ENCODE data around the gene WRAP73. TPM values are rescaled to one million over a fixed set of nuclear protein-coding genes. Genes with fewer than 3 reads are reported as not detected.
A peak's percentile ranks its signal among the peaks of the same experiment; 100 is the strongest.

WRAP73 gene
- polyA plus RNA-seq, 3 donors, result 26.1 to 64.9 (median 33.2) TPM

- H3K4me2 ChIP-seq (replicated peaks; ENCODE audit: extremely low read depth, low read length, poor library complexity, severe bottlenecking), result peak overlapping the region; percentile 100
- peaks cover 19% of the 10 kb centered on the region for H3K79me2 ChIP-seq (ENCODE audit: insufficient read depth, low read length)
- H3K36me3 ChIP-seq (replicated peaks in 1 of 2; ENCODE audit: control insufficient read depth in 1 of 2, insufficient read depth in 2 of 2, low read length in 2 of 2), result peaks cover 28 to 37% of the 10 kb centered on the region in 2 donors
- 100% methylated on average over 1 of the region's 4 CpGs for WGBS (ENCODE audit: insufficient coverage)
- no peaks in the 10 kb centered on the region for H3K9me3 ChIP-seq (replicated peaks in 1 of 2; ENCODE audit: control insufficient read depth in 1 of 2, insufficient read depth in 1 of 2, low read length in 2 of 2)
- H3K27ac ChIP-seq (ENCODE audit: low read depth in 1 of 2, low read length in 2 of 2), result no peak overlapping the region
- peak overlapping the region; percentile 74 for H2AFZ ChIP-seq (ENCODE audit: insufficient read depth, low read depth, low read length, poor library complexity, severe bottlenecking)
- no peak overlapping the region for H3K9ac ChIP-seq (ENCODE audit: insufficient read depth, low read length, poor library complexity, severe bottlenecking)
- Mint-ChIP-seq H3K36me3 (peaks cover 33 to 54% of the 10 kb centered on the region in 2 donors), H3K4me3 (peak overlapping the region; percentile 82 to 92), H3K4me1 (peaks cover 38% of the 10 kb centered on the region), H3K9me3 (peaks cover 0 to 1% (median 0%) of the 10 kb centered on the region in 7 donors), H3K27ac (peak overlapping the region in 3 of 7 donors; percentile 40 to 76 (median 65)), H3K27me3 (ENCODE audit: low read depth in 3 of 3) (peaks cover 0 to 12% (median 3%) of the 10 kb centered on the region in 3 donors)
- H3K27me3 ChIP-seq (ENCODE audit: control insufficient read depth in 2 of 2, insufficient read depth in 2 of 2, low read length in 2 of 2), result no peaks in the 10 kb centered on the region
- no peak for DNase-seq
- peak overlapping the region in 1 of 3 experiments; percentile 99 for H3K4me3 ChIP-seq (replicated peaks in 1 of 3; ENCODE audit: low read depth in 2 of 3, low read length in 3 of 3)
- H4K20me1 ChIP-seq (ENCODE audit: insufficient read depth, low read length), result peaks cover 17% of the 10 kb centered on the region
- intact Hi-C loops (cut with micrococcal nuclease), result loop anchor here in 1 of 2 donors (10.0 kb wide), 2 partner anchors 149 to 279 kb away; partner anchors contain the start of genes C1orf174 and SMIM1
- no peak for TF ChIP-seq CTCF (IDR thresholded peaks at IDR 0.05)
- H3K4me1 ChIP-seq (ENCODE audit: control insufficient read depth in 1 of 2, insufficient read depth in 2 of 2, low read length in 2 of 2), result peaks cover 34 to 36% of the 10 kb centered on the region in 2 donors
These were observed 23.9 kb downstream of the WRAP73 start for GRCh38 chr1:3626025-3626424.

- Histone ChIP-seq H3K4me2 (replicated peaks; ENCODE audit: extremely low read depth, low read length, poor library complexity, severe bottlenecking) (peak overlapping the region; percentile 100), H3K9ac (ENCODE audit: insufficient read depth, low read length, poor library complexity, severe bottlenecking) (peak overlapping the region; percentile 70), H3K4me3 (replicated peaks in 1 of 3; ENCODE audit: low read depth in 2 of 3, low read length in 3 of 3) (peak overlapping the region; percentile 56 to 99 (median 67)), H4K20me1 (ENCODE audit: insufficient read depth, low read length) (peaks cover 17% of the 10 kb centered on the region), H3K27ac (ENCODE audit: low read depth in 1 of 2, low read length in 2 of 2) (no peak overlapping the region), H2AFZ (ENCODE audit: insufficient read depth, low read depth, low read length, poor library complexity, severe bottlenecking) (peak overlapping the region; percentile 74), H3K79me2 (ENCODE audit: insufficient read depth, low read length) (peaks cover 19% of the 10 kb centered on the region), H3K36me3 (replicated peaks in 1 of 2; ENCODE audit: control insufficient read depth in 1 of 2, insufficient read depth in 2 of 2, low read length in 2 of 2) (peaks cover 27 to 32% of the 10 kb centered on the region in 2 donors), H3K4me1 (ENCODE audit: control insufficient read depth in 1 of 2, insufficient read depth in 2 of 2, low read length in 2 of 2) (peaks cover 34% of the 10 kb centered on the region in 2 donors), H3K9me3 (replicated peaks in 1 of 2; ENCODE audit: control insufficient read depth in 1 of 2, insufficient read depth in 1 of 2, low read length in 2 of 2) (no peaks in the 10 kb centered on the region), H3K27me3 (ENCODE audit: control insufficient read depth in 2 of 2, insufficient read depth in 2 of 2, low read length in 2 of 2) (no peaks in the 10 kb centered on the region)
- Mint-ChIP-seq H3K4me3 (peak overlapping the region; percentile 92 to 94), H3K4me1 (peaks cover 42% of the 10 kb centered on the region), H3K27ac (peak overlapping the region in 3 of 7 donors; percentile 65 to 77 (median 76)), H3K9me3 (peaks cover 0 to 1% (median 0%) of the 10 kb centered on the region in 7 donors), H3K27me3 (ENCODE audit: low read depth in 3 of 3) (peaks cover 0 to 12% (median 2%) of the 10 kb centered on the region in 3 donors), H3K36me3 (peaks cover 33 to 49% of the 10 kb centered on the region in 2 donors)
- TF ChIP-seq CTCF (IDR thresholded peaks at IDR 0.05), result no peak
- DNase-seq, result peak in 1 of 3 donors; percentile 16
- 8% methylated on average over 47 of the region's 71 CpGs for WGBS (ENCODE audit: insufficient coverage)
- intact Hi-C loops (cut with micrococcal nuclease), result loop anchor here in 1 of 2 donors (10.0 kb wide), 2 partner anchors 149 to 279 kb away; partner anchors contain the start of genes C1orf174 and SMIM1
These were observed 24.6 kb downstream of the WRAP73 start for GRCh38 chr1:3625151-3625907.

Data from CD14-positive monocyte (primary cell).